DOHH2 (cell line): ENCODE data around the gene GUF1.

ENCODE experiments used
- CTCF ChIP-seq: fragments of 200-600 bp; sonication (generic); IDR thresholded peaks from one replicate; pipeline ENCODE4 v1.5.1; 2014; ENCODE audit warnings: antibody characterized with exemption, mild to moderate bottlenecking, low read depth, low read length; ENCODE audit not compliant: poor library complexity, severe bottlenecking
- EZH2phosphoT487 ChIP-seq: fragments of 200-600 bp; sonication (generic); IDR thresholded peaks from 2 replicates; pipeline ENCODE4 v1.6.1; 2017; ENCODE audit warnings: borderline replicate concordance, mild to moderate bottlenecking, antibody characterized with exemption, low read length, moderate library complexity, mixed read lengths

GRCh38 chr4:44652002-44652401, 26.2 kb upstream of the GUF1 start:
- no peak for TF ChIP-seq CTCF
- no peak for TF ChIP-seq EZH2phosphoT487
